ENCODE measurements around the gene PRDM16. TPM values are rescaled to one million over a fixed set of nuclear protein-coding genes. Genes with fewer than 3 reads are reported as not detected.
"Not testable (repeated sequence)": the region's sequence is repeated elsewhere in the genome, so short reads cannot be mapped to it uniquely, and the experiment has no call there.

PRDM16 gene
- polyA plus RNA-seq, 10 donors, result 0.47 to 1.5 (median 0.92) TPM

DNA sequence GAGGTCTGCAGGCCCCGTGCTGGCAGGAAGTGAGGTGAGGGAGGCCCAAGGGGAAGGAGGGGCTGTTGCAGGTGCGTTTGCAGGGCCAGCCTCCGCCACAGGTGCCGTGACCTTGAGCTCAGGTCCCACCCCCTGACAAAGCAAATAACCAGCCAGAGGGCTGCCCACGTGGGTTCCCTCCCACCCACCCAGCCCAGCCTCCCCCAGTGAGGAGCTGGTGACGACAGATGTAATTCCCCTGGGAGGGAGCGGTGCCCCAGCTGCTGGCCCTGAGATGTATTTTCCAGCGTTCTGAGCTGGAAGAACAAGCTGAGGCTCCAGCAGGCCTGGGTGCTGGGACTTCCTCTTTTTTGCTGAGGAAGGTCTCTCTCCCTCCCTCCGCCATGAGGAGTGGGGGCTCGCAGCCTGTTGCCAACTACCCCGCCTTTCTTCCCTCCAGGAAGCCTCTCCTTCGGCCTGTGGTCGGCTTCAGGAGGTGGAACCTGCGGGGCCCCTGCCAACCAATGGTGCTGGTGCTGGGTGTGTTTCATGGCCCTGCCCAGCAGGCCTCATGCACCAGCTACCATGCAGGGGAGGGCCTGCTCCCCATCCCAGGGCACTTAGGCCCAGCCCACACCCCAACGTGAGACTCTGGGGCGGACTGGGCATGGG is 153.2 kb downstream of the PRDM16 start:
- no peak for DNase-seq

DNA sequence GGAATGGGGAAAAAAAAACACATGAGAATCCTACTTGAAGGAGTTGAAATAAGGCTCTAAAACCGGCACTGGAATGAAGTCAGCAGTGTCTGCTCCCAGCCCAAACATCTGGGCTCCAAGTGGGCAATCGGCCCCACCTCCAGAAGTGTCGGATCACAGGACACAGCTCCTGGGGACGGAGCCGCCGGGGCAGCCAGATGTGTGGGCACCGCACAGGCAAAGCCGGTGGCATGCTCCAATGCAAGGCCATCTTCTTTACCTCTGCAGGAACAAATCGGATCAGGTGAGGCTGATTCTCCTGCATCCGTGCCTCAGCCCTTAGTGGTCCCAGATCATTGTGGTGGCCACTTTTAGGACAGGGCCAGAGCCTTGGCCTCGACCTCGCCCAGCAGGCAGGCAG is 156.7 kb downstream of the PRDM16 start:
- no peak for DNase-seq

DNA sequence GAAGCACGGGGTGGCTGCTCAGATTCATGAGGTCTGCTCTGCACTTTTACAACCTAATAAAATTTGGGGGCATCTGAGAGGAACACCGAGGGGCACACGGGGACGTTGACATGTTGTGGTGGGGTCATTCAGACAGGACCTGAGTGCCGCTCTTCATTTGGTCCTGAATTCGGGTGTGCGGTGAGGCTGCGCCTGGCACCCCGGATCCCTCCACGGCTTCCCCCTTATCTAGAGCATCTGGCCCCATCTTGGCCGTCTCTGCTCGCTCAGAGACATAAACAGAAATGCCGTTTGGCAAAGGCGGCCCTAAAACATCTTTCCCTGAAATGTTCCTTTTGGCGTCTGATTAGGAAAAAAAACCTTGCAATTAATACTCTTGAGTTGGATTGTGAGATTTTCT is 157.2 kb downstream of the PRDM16 start:
- no peak for DNase-seq

DNA sequence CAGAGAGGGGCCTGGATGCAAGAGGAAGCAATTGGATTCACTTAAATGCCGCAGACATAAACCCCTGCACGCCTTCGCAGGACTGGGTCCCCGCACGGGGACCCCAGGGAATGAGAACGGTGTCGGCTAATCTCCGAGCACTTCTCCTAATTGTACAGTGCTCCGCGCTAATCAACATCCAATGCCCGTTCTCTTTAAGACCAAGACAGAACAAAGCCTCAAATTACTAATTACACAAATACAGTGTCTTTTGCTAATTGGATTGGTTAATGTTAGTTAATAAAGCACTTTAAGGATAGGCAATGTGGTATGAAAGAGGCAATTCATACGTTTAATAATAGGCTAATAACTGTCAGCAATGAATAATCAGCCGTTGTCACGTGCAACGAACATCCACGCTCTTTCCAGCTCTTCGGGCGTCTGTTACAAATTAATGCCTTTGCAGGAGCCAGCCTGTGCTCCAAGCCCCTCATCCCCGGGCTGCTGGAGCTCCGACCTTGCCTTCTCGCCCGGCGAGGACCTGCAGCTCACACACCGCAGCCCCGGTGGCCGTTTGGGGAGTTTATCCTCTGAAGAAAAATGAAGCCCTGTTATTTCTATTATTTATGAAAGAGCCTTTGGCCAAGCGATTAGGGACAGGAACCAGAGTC is 157.8 kb downstream of the PRDM16 start:
- no peak for DNase-seq

DNA sequence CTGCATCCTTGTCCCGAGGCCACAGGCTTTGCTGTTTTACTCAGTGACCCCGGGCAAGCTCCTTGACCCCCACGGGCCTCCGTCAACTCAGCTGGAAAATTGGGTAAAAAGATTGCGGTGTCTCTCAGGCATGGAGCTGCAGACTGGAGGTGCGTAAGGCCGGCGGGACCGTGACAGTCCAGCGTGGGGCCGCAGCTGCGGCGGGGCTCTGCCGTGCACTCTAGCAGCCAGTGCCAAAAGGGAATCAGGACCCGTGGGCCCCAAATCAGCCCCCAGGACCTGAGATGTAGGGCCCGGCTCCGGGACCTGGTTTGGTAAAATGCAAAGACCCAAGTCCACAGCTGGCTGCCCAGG is 158.3 kb downstream of the PRDM16 start:
- no peak for DNase-seq

DNA sequence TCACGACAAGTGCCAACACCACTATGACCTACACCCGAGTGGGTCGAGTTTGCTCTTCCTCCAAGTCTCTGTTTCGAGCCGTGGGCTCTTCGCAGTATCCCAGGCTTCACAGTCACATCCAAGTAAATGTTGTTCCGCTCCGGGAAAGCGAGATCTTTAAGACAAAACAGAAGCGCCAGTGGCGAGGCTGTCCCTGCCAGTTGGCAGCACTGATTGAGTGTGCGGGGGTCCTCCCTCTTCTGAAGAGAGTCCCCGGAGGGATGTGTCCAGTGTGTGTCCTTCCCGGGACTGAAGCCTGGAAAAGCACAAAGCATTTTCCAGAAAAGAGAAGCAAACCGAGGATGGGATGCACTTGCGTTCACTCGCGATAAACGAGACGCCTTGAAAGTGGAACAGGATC is 158.9 kb downstream of the PRDM16 start:
- no peak for DNase-seq

DNA sequence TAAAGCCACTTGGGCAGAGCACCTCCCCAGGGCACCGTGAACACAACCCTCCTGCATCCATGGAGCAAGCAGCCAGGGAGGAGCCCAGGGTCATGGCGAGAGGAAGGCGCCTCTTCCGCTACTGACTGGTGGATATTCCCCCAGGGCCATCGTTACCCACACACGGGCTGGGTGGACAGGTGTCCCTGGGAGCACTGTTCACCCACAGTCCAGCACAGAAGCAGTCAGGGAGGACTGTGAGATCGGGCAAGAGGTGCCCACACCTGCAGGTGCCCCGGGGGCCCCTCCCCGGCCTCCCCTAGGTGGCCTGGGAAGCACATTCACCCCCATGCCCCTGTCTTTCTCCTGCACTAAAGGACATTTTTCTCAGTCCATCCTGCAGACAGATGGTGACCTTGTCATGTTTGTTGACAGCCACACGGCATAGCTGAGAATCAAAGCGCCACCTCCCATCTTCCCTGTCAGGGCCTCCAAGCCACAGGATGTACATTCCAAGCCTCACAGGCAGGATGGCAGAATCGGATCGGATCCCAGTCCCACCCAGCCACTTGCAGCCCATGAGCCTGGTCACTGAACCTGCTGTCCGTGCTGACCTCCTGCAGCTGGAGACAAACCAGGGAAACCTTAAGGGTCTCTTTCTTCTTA is 160.2 kb downstream of the PRDM16 start:
- DNase-seq, result no peak

DNA sequence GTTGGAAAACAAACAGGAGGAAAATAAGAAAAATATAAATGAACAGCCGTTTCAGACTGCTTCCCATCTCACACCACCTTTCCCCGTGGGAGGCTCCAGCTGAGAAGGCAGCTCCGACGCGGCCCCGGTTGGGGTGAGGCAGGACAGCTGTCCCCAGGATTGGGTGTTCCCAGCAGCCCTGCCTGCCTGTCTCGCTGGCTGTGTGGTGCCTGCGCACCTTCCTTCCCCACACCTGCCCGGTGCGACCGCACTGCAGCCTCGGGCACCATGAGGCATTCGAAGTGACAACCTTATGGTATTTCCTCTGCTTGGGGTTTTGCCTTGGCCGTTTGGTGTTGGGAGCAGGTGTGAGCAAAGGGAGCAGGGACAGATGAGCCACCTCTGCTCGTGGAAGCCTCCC is 161.6 kb downstream of the PRDM16 start:
- DNase-seq, result no peak

DNA sequence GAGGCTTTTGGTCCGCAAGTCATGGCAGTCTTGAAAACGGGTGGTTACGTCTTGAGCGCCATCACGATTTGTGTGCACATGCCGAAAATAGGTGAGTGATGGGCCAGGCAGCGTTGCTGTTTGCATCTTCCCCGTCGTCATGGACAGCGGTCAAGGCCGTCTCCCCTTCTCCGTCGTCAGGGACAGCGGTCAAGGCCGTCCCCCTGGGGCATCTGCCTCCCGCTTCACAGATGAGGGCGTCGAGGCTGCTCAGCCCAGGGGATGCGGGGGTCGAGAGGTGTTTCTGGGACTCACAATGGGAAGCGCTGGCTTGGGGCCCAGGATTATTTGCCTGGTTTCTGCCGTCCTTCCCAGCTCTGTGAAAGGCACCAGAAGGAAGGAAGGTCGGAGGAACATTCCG is 162.2 kb downstream of the PRDM16 start:
- DNase-seq, result no peak

DNA sequence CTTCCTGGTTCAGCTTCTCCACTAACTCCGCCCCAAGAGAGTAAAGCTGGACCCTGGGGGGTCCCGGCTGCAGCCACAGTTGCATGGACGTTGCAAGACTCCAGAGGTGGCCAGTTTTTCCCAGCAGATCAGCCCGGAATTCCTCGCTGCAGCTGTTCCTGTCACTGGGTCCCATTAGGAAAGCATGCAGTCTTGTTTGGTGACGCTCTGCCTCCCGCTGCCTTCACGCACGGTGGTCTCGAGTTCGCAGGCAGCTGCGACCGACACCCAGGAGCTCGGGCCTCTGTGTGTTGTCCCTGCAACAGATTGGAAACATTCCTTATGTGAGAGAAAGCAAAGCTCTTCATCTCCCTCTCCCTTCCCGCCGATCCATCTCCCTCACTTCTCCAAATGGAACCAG is 162.8 kb downstream of the PRDM16 start:
- DNase-seq, result peak in 2 of 3 donors; percentile 16 to 38

DNA sequence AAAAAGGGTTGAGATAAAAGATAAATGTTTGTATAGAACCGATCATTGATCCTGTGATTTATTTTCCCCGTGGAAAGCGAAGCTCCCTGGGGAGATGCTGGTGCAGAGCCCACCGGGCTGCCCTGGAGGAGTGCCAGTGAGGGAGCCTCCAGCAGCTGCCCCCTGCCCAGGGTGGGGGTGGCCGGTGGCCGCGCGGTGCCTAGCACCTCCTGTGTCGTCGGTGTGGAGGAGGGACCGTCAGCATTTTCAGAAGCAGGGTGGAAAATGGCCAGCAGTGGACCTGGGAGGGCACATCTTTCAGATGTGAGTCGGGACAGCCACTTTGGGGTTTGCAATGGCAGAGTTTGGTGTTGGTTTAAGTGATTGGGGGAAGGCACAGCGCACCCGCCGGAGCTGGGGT is 164.0 kb downstream of the PRDM16 start:
- no peak for DNase-seq

DNA sequence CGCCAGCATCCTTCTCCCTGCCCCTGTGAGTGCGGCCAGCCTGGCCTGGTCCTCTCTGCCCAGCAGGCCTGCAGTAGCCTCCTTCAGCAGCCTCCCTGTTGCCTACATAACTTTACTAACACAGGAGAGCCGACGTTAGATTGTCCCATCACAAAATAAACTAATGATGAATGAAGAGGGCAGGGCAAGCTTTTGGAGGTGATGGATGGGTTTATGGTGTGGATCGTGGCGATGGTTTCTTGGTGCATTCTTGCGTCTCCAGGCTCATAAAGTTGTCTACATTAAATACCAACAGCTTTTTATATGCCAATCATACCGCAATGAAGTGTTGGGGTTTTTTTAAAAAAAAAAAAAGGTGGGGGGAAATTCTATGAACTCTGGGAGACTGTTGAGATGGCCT is 164.5 kb downstream of the PRDM16 start:
- no peak for DNase-seq

DNA sequence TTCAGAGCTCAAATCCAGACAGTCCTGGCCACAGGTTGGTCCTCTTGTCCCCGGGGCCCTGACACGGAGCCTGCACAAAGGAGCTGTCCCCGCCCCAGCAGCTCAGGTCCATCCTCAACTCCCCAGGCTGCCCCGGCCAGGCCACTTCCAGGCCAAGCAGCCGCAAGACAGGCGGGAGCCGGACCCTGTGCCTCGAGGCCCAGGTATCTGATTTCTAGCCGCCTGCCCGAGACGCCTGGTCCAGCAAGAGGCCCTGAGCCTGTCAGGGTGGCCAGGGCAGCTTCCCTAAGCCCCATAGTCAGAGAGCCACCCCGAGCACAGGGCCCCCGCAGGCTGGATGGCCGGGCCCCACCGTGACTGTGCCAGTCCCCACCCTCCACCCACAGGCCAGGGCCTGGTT is 165.3 kb downstream of the PRDM16 start:
- no peak for DNase-seq

DNA sequence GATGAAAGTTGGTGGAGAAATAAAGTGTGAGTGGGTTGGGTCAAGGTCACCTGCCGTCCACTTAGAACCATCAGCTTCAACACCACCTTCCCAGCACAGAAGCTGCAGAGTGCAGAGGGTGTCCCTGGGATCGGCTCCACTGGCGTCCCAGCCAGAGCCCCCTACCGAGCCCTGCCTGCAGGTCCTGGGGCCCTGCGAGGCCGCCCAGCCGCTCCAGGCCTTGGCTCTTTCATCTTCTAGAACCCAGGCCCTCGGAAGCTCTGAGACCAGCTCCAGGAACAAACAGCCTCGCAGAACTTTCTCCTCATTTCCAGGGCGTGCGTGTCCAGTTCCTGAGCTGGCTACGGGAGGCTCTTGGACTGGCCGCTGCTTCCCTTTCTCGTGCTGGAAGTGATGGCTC is 166.0 kb downstream of the PRDM16 start:
- no peak for DNase-seq

DNA sequence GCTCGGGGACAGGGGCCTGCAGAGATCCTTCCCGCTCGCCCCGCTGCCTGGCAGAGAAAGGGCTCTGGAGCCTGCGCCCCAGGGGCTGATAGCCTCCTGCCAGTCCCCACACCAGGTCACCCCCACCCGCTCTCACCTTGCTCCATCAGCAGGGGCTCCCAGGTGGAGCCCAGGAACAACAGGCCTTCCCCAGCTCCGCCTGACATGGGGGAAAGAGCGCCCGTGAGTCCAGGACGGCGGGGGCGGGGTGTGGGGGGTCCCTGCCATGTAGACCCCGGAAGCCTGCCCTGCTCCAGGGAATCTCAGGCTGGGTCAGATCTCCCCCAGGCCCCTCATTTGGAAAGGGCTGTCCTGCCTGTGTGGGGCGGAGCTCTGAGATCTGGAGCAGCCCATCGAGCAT is 166.5 kb downstream of the PRDM16 start:
- DNase-seq, result no peak

DNA sequence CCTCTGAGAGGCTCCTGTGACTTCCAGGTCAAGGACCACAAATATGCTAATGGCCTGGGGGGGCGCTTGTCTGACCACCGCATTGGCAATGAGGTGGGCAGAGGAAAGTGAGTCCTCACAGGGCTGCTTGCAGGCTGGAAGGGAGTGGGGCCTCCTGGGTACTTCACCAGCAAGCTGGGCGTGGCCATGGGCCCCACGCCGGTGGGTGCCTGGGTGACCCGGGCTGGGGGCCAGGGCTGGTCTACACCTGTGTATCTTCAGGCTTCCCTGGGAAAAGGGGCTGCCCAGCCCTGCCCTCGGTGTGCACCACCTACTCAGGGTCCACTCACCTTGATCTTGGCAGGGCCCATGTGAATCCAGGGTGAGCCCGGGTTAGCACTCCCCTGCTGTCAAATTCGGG is 167.4 kb downstream of the PRDM16 start:
- no peak for DNase-seq

DNA sequence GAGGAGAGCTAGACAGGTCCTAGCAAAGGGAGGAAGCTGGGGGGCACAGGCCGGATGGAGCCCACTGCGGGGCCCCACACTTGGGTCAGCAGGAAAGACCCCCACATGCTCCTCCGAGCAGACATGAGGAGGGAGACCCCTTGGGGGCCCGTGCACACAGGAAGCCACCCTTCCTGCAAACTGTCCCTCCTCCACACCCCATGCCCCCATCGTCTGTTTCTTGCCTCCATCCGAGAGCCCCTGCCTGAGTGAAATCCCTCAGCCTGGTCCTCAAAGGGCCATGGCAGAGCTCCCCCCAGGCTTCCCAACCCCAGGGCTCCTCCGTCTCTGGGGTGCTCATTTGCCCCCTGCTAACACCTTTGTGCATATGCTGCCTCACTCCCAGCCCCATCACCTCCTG is 168.0 kb downstream of the PRDM16 start:
- no peak for DNase-seq

DNA sequence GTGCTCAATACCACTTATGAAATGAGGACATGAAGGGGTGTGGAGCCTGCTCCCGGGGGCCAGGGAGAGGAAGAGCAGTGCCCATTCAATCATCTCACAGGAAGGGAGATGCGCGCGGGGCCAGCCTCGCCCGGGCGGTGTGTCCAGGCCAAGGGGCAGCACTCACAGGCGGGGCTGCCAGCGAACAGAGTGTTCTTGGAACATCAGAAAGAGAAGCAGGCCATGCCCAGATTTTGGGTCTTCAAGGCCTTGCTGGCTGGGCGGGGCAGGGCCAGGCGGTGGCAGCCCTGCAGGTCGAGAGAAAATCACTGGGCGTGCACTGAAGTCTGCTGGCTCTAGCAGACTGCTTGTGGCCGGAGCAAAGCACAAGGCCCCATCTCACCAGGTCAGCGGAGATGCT is 168.6 kb downstream of the PRDM16 start:
- no peak for DNase-seq

DNA sequence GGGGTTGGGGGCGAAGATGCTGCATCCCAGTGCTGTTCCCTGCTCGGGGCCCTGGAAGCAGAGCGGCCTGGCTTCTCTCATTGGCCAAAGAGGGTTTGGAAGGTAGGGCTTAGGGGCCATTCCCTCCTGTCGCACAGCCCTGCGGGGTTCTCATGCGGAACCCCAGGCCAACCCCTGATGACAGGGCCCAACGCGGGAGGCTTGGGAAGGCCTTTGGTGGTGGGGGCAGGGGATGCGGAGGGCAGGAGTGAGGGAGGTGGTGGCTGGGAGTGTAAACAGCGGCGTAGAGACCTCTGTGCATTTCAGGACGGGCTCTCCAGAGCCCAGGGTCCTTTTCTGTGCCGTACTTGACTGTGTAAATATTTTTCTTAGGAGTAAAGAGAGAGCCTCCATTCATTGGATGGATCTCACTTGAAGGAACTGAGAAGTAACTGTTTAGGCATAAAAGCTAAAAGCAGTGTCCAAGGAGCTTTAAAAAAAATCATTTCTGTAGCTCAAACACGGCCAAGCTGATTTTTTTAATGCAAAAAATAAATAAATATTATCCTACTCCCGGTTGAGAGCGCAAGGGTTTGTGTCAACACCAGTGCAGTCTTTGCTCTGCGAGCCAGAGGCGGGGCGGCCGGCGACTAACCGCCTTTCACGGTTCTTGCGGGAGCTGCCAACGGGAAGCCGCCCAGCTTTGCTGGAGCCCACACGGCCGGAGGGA is 169.1 kb downstream of the PRDM16 start:
- DNase-seq, result peak in 1 of 3 donors; percentile 68

DNA sequence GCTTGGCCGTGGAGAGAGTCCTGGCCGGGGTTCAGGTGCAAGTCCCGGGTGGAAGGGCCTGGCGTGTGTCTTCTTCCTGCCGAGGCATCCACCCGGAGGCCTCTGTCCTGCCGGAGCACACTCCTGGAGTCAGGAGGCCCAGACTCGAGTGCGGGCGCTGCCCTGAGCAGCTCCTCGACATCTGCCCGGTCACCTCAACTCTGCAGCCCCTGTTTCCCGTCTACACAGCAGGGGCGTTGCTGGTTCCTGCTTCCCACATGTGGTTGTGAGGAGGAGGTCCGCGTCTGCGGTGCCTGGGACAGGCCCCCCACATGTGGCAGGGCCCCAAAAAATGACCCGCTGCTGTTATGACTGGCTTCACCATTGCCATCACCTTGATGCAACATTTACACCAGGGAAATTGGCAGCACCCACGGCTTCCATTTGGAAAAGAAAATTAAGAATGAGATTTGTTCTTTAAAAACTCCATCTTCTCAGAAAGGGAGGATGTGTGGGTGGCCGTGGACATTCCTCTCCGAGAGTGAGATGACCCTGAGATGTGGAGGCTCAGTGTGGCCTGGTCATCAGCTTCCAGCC is 169.8 kb downstream of the PRDM16 start:
- no peak for DNase-seq

DNA sequence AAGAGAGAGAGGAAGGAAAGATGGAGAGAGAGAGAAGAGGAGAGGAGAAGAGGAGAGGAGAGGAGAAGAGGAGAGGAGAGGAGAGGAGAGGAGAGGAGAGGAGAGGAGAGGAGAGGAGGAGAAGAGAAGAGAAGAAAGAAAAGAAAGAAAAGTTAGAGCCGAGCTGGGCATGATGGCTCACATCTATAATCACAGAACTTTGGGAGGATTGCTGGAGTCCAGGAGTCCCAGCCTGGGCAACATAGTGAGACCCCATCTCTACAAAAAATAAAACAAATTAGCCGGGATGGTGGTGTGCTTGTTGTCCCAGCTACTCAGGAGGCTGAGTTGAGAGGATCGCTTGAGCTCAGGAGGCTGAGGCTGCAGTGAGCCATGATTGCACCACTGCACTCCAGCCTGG is 171.0 kb downstream of the PRDM16 start:
- DNase-seq, result not testable (repeated sequence)

DNA sequence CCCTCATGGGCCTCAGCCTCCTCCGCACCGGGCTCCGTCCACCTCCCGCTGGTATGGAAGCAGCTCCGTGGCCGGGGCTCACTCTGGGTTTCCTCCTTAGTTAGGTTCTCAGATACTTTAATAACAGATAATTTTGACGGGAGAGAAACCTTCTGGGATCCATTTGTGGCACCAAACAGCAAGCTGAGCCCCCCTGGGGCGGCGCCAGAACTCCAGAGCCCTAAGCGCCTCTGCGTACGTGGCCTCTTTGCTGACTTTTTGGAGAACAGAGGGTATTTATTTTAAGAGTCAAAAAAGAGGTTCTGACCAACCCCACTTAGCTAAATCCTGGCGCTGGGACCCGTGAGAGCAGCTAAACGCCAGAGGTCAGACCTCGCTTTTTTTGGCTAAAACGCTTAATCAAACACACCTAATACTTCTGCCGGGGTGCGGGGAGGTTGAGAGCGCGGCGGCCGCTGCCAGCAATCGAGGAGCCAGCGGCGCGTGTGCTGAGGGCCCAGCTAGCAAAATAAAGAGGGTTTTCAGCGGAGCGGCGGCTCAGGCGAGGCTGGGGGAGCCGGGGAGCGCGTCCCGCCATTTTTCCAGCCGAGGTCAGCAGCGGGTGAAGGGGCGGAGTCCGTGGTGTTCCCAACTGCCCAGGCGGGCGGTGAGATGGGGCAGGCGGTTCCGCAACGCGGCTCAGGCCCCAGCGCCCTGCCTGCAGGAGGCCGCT is 171.7 kb downstream of the PRDM16 start:
- no peak for DNase-seq
